ENCODE measurements around the gene DNAH17. TPM values are rescaled to one million over a fixed set of nuclear protein-coding genes. Genes with fewer than 3 reads are reported as not detected.

Gene DNAH17
- total RNA-seq, 1 experiment from 2014 or later, result 0.13 TPM

- no peak overlapping the region for H3K18ac ChIP-seq (ENCODE audit: insufficient read length, low read depth, low read length)
- H3K79me2 ChIP-seq (ENCODE audit: insufficient read depth, low read length), result no peaks in the 10 kb centered on the region
- H4K91ac ChIP-seq (ENCODE audit: insufficient read length, low read depth, low read length), result no peak overlapping the region
- H2AK5ac ChIP-seq (ENCODE audit: insufficient read length, low read length), result no peak overlapping the region
- H4K5ac ChIP-seq (ENCODE audit: insufficient read length, low read depth, low read length), result no peak overlapping the region
- H3K27me3 Mint-ChIP-seq (ENCODE audit: low read depth), result peaks cover 1% of the 10 kb centered on the region
- no peaks in the 10 kb centered on the region for H3K27me3 ChIP-seq (ENCODE audit: insufficient read depth, low read length)
- peak overlapping the region in 1 of 3 experiments; percentile 59; a peak in 1 of 7 replicates for H3K27ac Mint-ChIP-seq
- no peak for DNase-seq
- H3K23me2 ChIP-seq (ENCODE audit: insufficient read length, low read depth, low read length, poor library complexity, severe bottlenecking), result no peaks in the 10 kb centered on the region
- no peak overlapping the region for H2BK5ac ChIP-seq (ENCODE audit: insufficient read length, low read length)
- H4K8ac ChIP-seq (replicated peaks; ENCODE audit: insufficient read length, low read depth, low read length), result no peak overlapping the region
- H2BK20ac ChIP-seq (ENCODE audit: low read depth, low read length, poor library complexity, severe bottlenecking), result no peak overlapping the region
- TF ChIP-seq CTCF (conservative IDR thresholded peaks at IDR 0.05), result no peak
- peaks cover 9 to 17% of the 10 kb centered on the region in 2 experiments for H3K4me1 Mint-ChIP-seq
- H3K9me3 ChIP-seq (ENCODE audit: control insufficient read depth, low read depth, low read length), result no peaks in the 10 kb centered on the region
- no peaks in the 10 kb centered on the region for H3K9me3 Mint-ChIP-seq
- H3K4me2 ChIP-seq (ENCODE audit: insufficient read depth, insufficient read length, low read length), result no peak overlapping the region
- no CpG with 5 or more reads among the region's 9 CpGs for WGBS (ENCODE audit: extremely low coverage, insufficient read length, low lambda C conversion rate)
- no peaks in the 10 kb centered on the region for H3K36me3 Mint-ChIP-seq (ENCODE audit: insufficient read depth in 1 of 3, low read depth in 3 of 3)
- no peak overlapping the region for H3T11ph ChIP-seq (ENCODE audit: low read length)
- H3K9ac ChIP-seq (ENCODE audit: extremely low read depth, insufficient read length, low read length), result no peak overlapping the region
- H3K4me1 ChIP-seq (ENCODE audit: insufficient read depth, low read length), result peaks cover 5% of the 10 kb centered on the region
- no peak overlapping the region for H2BK12ac ChIP-seq (ENCODE audit: insufficient read length, low read depth, low read length)
- no peak overlapping the region for H2BK15ac ChIP-seq (ENCODE audit: low read depth, low read length)
- H3K79me1 ChIP-seq (ENCODE audit: insufficient read depth, low read depth, low read length, poor library complexity, severe bottlenecking), result no peaks in the 10 kb centered on the region
- no peak overlapping the region for H2BK120ac ChIP-seq (ENCODE audit: low read depth, low read length, poor library complexity, severe bottlenecking)
- H3K56ac ChIP-seq (ENCODE audit: insufficient read length, low read depth, low read length), result no peak overlapping the region
- no peak overlapping the region for H3K27ac ChIP-seq (ENCODE audit: insufficient read length, low read depth, low read length)
- no peak overlapping the region for H3K23ac ChIP-seq (ENCODE audit: insufficient read length, low read depth, low read length)
- H3K4me3 Mint-ChIP-seq, result no peak overlapping the region
- H3K4ac ChIP-seq (ENCODE audit: low read depth, low read length), result no peak overlapping the region
- H2AFZ ChIP-seq (ENCODE audit: low read length), result no peak overlapping the region
- no peaks in the 10 kb centered on the region for H4K20me1 ChIP-seq (ENCODE audit: control insufficient read depth, insufficient read depth, insufficient read length)
- no peak overlapping the region for H3K14ac ChIP-seq (ENCODE audit: insufficient read depth, low read length)
Observed at GRCh38 chr17:78601577-78602190, 24.5 kb upstream of the DNAH17 start.

Data from H9 (cell line).